ENCODE data around the gene CYGB.

The CYGB gene

GRCh38 chr17:76570457-76570856 is 32.9 kb upstream of the CYGB start:
- H3K4me3 ChIP-seq (ENCODE audit: low read depth, low read length) = no peak overlapping the region
- DNase-seq = no peak
- no peak for TF ChIP-seq CTCF (IDR thresholded peaks at IDR 0.05; ENCODE audit: low read depth, low read length, missing control alignments)
- no peaks in the 10 kb centered on the region for H3K27me3 ChIP-seq (replicated peaks)
- H3K27ac ChIP-seq = no peak overlapping the region
- in situ Hi-C loops (cut with HindIII; ENCODE audit: low pct_ligation_motif_present, low sequenced_read_pairs) = no loop called here
- H3K36me3 ChIP-seq (replicated peaks) = peaks cover 6% of the 10 kb centered on the region

- no peak for TF ChIP-seq CTCF (IDR thresholded peaks at IDR 0.05; ENCODE audit: low read depth, low read length, missing control alignments)
- in situ Hi-C loops (cut with HindIII; ENCODE audit: low pct_ligation_motif_present, low sequenced_read_pairs) = no loop called here
- Histone ChIP-seq H3K4me3 (ENCODE audit: low read depth, low read length) (no peak overlapping the region), H3K27ac (no peak overlapping the region), H3K27me3 (replicated peaks) (no peaks in the 10 kb centered on the region), H3K36me3 (replicated peaks) (peaks cover 10% of the 10 kb centered on the region)
- DNase-seq = no peak
Measured at GRCh38 chr17:76569607-76570279, 32.2 kb upstream of the CYGB start.

- no peak overlapping the region for H3K4me3 ChIP-seq (ENCODE audit: low read depth, low read length)
- TF ChIP-seq CTCF (IDR thresholded peaks at IDR 0.05; ENCODE audit: low read depth, low read length, missing control alignments) = no peak
Measured at GRCh38 chr17:76568811-76569221, 31.3 kb upstream of the CYGB start.

GRCh38 chr17:76567634-76568432 is 30.3 kb upstream of the CYGB start:
- no peak for TF ChIP-seq CTCF (IDR thresholded peaks at IDR 0.05; ENCODE audit: low read depth, low read length, missing control alignments)
- H3K4me3 ChIP-seq (ENCODE audit: low read depth, low read length) = no peak overlapping the region
- no peaks in the 10 kb centered on the region for H3K27me3 ChIP-seq (replicated peaks)
- in situ Hi-C loops (cut with HindIII; ENCODE audit: low pct_ligation_motif_present, low sequenced_read_pairs) = no loop called here
- DNase-seq = no peak
- H3K36me3 ChIP-seq (replicated peaks) = peaks cover 17% of the 10 kb centered on the region
- no peak overlapping the region for H3K27ac ChIP-seq

More at GRCh38 chr17:76568811-76569221, 31.3 kb upstream of the CYGB start:
- Histone ChIP-seq H3K27me3 (replicated peaks) (no peaks in the 10 kb centered on the region), H3K36me3 (replicated peaks) (peaks cover 14% of the 10 kb centered on the region), H3K27ac (no peak overlapping the region)
- in situ Hi-C loops (cut with HindIII; ENCODE audit: low pct_ligation_motif_present, low sequenced_read_pairs) = no loop called here
- DNase-seq = no peak

GRCh38 chr17:76566988-76567431 is 29.5 kb upstream of the CYGB start:
- TF ChIP-seq CTCF (IDR thresholded peaks at IDR 0.05; ENCODE audit: low read depth, low read length, missing control alignments) = no peak
- H3K27me3 ChIP-seq (replicated peaks) = no peaks in the 10 kb centered on the region
- H3K27ac ChIP-seq = no peak overlapping the region
- H3K4me3 ChIP-seq (ENCODE audit: low read depth, low read length) = no peak overlapping the region
- in situ Hi-C loops (cut with HindIII; ENCODE audit: low pct_ligation_motif_present, low sequenced_read_pairs) = no loop called here
- DNase-seq = no peak
- peaks cover 23% of the 10 kb centered on the region for H3K36me3 ChIP-seq (replicated peaks)

All from brain microvascular endothelial cell (primary cell).